Prostate gland (tissue), 2 donors: ENCODE measurements around the gene TMEM51.

Experiments used
- CTCF ChIP-seq, 4 experiments: fragments of 200-600 bp in 2 of 4; fragments of 450-650 bp in 2 of 4; sonication (generic) in 2 of 4; IDR thresholded peaks; 1 replicate in 3 of 4; 2 replicates in 1 of 4; pipeline ENCODE4 v1.5.1; 2016 to 2019; ENCODE audit warnings: antibody characterized with exemption in 4 of 4, mild to moderate bottlenecking in 2 of 4, moderate library complexity in 2 of 4
- POLR2A ChIP-seq: fragments of 450-650 bp; IDR thresholded peaks from one replicate; pipeline ENCODE4 v1.6.1; 2016; ENCODE audit warnings: antibody characterized with exemption, mild to moderate bottlenecking
- POLR2AphosphoS5 ChIP-seq: sonication (generic); formaldehyde crosslinking; IDR thresholded peaks from one replicate; pipeline ENCODE4 v1.6.1; 2017; ENCODE audit warnings: antibody characterized with exemption

- TF ChIP-seq CTCF (IDR thresholded peaks at IDR 0.05) (no peak), POLR2A (no peak), POLR2AphosphoS5 (no peak)
These were observed 30.3 kb upstream of the TMEM51 start for GRCh38 chr1:15123270-15123669.
